Umbilical cord (tissue), 2 donors: ENCODE measurements around the gene AGBL3. TPM values are rescaled to one million over a fixed set of nuclear protein-coding genes. Genes with fewer than 3 reads are reported as not detected.
"Not testable (repeated sequence)": the region's sequence is repeated elsewhere in the genome, so short reads cannot be mapped to it uniquely, and the experiment has no call there.

Experiments
- DNase-seq: peaks from one replicate; pipeline ENCODE4 v3.0.0-alpha.2; 2015; ENCODE audit warnings: low spot score
- total RNA-seq: library from RNA; depleted of rRNA; stranded (reverse); fragments of >200 nt; gene quantifications from one replicate; pipeline ENCODE4 v1.2.3, GENCODE V29; 2014; ENCODE audit warnings: low replicate concordance; ENCODE audit not compliant: insufficient read depth

Gene AGBL3
- total RNA-seq, 1 donor from 2014 or later = 16.9 TPM

GRCh38 chr7:135075716-135076115 is 89.4 kb downstream of the AGBL3 start:
- DNase-seq = no peak

GRCh38 chr7:135076882-135077281 is 90.6 kb downstream of the AGBL3 start:
- DNase-seq = no peak

GRCh38 chr7:135077642-135078041 is 91.3 kb downstream of the AGBL3 start:
- no peak for DNase-seq

GRCh38 chr7:135078051-135078450 is 91.7 kb downstream of the AGBL3 start:
- DNase-seq = no peak

- no peak for DNase-seq
These were observed 92.8 kb downstream of the AGBL3 start for GRCh38 chr7:135079068-135079467.

GRCh38 chr7:135083005-135083404 is 96.7 kb downstream of the AGBL3 start:
- no peak for DNase-seq

GRCh38 chr7:135088566-135088965 is 102.3 kb downstream of the AGBL3 start:
- DNase-seq = no peak

- DNase-seq = no peak
These were observed 105.4 kb downstream of the AGBL3 start for GRCh38 chr7:135091717-135092116.

GRCh38 chr7:135094472-135095237 is 108.3 kb downstream of the AGBL3 start:
- DNase-seq = no peak

- DNase-seq = no peak
These were observed 109.1 kb downstream of the AGBL3 start for GRCh38 chr7:135095450-135095849.

GRCh38 chr7:135098391-135098790 is 112.1 kb downstream of the AGBL3 start:
- DNase-seq = peak; percentile 24

GRCh38 chr7:135100856-135101255 is 114.5 kb downstream of the AGBL3 start:
- no peak for DNase-seq

- DNase-seq = no peak
These were observed 116.1 kb downstream of the AGBL3 start for GRCh38 chr7:135102372-135102771.

GRCh38 chr7:135109562-135109961 is 123.3 kb downstream of the AGBL3 start:
- DNase-seq = no peak

GRCh38 chr7:135109976-135110375 is 123.7 kb downstream of the AGBL3 start:
- no peak for DNase-seq

GRCh38 chr7:135111379-135111778 is 125.1 kb downstream of the AGBL3 start:
- DNase-seq = no peak

- no peak for DNase-seq
These were observed 128.3 kb downstream of the AGBL3 start for GRCh38 chr7:135114622-135115021.

- DNase-seq = no peak
These were observed 130.8 kb downstream of the AGBL3 start for GRCh38 chr7:135117096-135117495.

- no peak for DNase-seq
These were observed 135.6 kb downstream of the AGBL3 start for GRCh38 chr7:135121868-135122267.

- not testable (repeated sequence) for DNase-seq
These were observed 138.3 kb downstream of the AGBL3 start for GRCh38 chr7:135124631-135125030.

GRCh38 chr7:135128931-135129330 is 142.6 kb downstream of the AGBL3 start:
- DNase-seq = no peak

GRCh38 chr7:135129579-135129978 is 143.3 kb downstream of the AGBL3 start:
- no peak for DNase-seq

- no peak for DNase-seq
These were observed 157.8 kb downstream of the AGBL3 start for GRCh38 chr7:135143885-135144668.
